Measurements from ENCODE around the gene CD276.

CD276 gene

DNA sequence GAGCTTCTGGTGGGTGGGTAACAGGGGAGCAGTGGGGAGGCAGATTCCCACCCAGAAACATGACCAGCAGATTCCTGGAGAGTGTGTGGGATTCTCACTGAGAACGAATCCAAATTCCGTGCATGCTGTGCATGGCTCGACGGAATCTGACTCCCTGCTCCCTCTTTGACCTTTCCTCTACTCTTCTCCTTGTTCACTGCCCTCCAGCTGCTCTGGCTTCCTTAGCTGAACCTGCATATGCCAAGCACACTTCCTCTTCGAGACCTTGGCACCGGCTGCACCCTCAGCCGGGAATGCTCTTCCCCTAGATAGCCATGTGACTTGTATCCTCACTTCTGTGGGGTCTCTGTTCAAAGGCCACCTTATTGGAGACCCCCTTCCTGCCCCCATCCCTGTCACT, 62.7 kb downstream of the CD276 start:
- H3K9me3 ChIP-seq: no peaks in the 10 kb centered on the region
- TF ChIP-seq, protein P1, sequence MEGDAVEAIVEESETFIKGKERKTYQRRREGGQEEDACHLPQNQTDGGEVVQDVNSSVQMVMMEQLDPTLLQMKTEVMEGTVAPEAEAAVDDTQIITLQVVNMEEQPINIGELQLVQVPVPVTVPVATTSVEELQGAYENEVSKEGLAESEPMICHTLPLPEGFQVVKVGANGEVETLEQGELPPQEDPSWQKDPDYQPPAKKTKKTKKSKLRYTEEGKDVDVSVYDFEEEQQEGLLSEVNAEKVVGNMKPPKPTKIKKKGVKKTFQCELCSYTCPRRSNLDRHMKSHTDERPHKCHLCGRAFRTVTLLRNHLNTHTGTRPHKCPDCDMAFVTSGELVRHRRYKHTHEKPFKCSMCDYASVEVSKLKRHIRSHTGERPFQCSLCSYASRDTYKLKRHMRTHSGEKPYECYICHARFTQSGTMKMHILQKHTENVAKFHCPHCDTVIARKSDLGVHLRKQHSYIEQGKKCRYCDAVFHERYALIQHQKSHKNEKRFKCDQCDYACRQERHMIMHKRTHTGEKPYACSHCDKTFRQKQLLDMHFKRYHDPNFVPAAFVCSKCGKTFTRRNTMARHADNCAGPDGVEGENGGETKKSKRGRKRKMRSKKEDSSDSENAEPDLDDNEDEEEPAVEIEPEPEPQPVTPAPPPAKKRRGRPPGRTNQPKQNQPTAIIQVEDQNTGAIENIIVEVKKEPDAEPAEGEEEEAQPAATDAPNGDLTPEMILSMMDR (IDR thresholded peaks at IDR 0.05; ENCODE audit: low read depth, low read length): no peak
- H3K36me3 ChIP-seq: no peaks in the 10 kb centered on the region
- peaks cover 13% of the 10 kb centered on the region for H3K27me3 ChIP-seq
- no peaks in the 10 kb centered on the region for H3K4me1 ChIP-seq
- DNase-seq: no peak
- H3K4me3 ChIP-seq (ENCODE audit: low read depth, low read length): no peak overlapping the region

DNA sequence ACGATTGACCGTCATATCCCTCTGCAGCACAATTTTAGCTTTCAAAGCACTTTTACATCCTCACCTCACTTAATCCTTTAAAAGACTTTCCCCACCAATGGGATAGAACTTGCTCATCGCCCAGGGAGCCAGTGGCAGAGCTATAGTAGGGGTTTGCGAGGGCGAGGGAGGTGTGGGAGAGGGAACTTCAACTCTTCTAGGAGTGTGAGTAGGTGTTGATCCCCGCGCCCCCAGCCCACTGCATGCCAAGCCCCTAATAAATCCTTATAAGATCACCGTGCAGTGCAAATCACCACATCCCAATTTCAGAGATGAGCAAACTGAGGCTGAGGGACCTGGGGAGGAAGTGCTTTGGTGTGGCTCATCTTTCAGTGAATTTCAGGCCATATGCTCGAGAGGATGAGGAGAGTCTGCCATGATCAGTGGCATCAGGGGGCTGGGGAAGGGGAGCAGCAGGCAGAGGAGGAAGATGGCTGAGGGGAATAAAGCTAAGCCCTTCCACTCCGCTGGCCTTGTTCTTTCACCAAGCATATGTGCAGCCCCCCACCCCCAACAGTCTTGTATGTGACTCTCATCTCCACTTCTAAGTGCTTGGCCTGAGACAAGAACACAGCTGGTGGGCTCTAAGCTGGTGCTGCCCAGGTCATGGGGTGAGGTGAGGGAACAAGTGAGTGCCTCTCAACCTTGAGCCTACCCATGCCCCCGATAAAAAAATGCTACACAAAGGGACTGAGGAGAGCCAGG, 63.8 kb downstream of the CD276 start:
- DNase-seq: no peak
- no peak overlapping the region for H3K4me3 ChIP-seq (ENCODE audit: low read depth, low read length)
- TF ChIP-seq, protein P1 (IDR thresholded peaks at IDR 0.05; ENCODE audit: low read depth, low read length): no peak
- no peaks in the 10 kb centered on the region for H3K9me3 ChIP-seq
- H3K36me3 ChIP-seq: no peaks in the 10 kb centered on the region
- peaks cover 22% of the 10 kb centered on the region for H3K27me3 ChIP-seq
- no peaks in the 10 kb centered on the region for H3K4me1 ChIP-seq

DNA sequence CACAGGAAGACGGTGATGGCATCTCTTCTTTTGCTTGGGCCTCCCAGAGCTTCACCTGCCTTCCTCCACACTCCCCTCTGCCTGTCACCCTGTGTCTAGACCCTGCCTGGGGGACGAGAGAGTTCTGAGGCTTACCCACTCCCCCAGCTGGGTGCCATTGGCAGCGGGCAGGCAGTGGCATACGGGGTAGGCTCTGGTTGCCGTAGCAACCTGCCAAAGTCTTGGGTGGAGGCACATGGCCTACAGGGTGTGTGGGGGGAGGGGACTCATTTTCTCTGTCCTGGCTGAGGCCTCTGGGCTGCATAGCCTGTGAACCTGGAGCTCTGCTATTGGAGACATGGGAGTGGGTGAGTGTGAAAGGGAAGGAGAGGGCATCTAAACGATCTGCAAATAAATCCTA, 64.5 kb downstream of the CD276 start:
- no peaks in the 10 kb centered on the region for H3K36me3 ChIP-seq
- no peaks in the 10 kb centered on the region for H3K9me3 ChIP-seq
- H3K27me3 ChIP-seq: peaks cover 28% of the 10 kb centered on the region
- no peaks in the 10 kb centered on the region for H3K4me1 ChIP-seq
- TF ChIP-seq, protein P1 (IDR thresholded peaks at IDR 0.05; ENCODE audit: low read depth, low read length): no peak
- no peak overlapping the region for H3K4me3 ChIP-seq (ENCODE audit: low read depth, low read length)
- no peak for DNase-seq

DNA sequence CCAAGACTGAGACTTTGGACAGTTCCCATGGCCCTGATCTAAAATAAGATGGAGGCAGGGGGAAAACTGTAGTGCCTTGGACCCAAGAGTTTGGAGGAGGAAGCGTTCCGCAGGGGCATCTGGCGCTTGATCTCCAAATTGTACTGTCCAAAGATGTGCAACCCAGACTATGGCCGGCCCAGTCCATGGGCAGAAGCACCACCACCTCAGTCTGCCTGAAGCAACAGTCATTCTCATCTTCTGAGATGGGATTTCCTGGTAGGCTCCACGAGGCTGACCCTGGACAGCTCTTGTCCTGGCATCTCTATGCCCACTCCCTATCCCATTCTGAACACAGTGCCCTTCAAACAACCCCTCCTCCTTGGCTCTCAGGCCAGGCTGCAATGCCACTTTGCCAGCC, 65.3 kb downstream of the CD276 start:
- Histone ChIP-seq H3K4me3 (ENCODE audit: low read depth, low read length) (no peak overlapping the region), H3K36me3 (no peaks in the 10 kb centered on the region), H3K27me3 (peaks cover 31% of the 10 kb centered on the region), H3K4me1 (no peaks in the 10 kb centered on the region), H3K9me3 (no peaks in the 10 kb centered on the region)
- TF ChIP-seq, protein P1 (IDR thresholded peaks at IDR 0.05; ENCODE audit: low read depth, low read length): no peak
- no peak for DNase-seq

DNA sequence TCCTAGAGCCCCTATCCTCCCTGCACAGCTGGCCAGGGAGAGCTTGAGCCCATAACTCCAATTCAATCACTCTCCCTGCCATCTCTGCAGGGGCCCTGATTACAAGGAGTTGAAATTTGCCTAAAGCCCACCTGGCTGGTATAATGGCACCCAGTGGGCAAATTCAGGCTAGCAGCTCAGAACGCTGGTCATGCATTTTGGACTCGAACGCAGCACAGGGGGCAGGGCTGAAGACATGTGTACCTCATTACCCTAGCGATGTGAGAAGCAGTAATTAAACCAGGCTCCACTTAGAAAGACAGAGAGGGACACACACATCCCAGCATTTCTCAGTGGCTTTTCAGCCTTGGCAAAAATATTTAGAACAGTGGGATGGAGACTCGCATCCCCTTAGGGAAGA, 65.8 kb downstream of the CD276 start:
- no peaks in the 10 kb centered on the region for H3K36me3 ChIP-seq
- H3K4me3 ChIP-seq (ENCODE audit: low read depth, low read length): no peak overlapping the region
- peaks cover 31% of the 10 kb centered on the region for H3K27me3 ChIP-seq
- no peaks in the 10 kb centered on the region for H3K4me1 ChIP-seq
- no peaks in the 10 kb centered on the region for H3K9me3 ChIP-seq
- no peak for DNase-seq
- TF ChIP-seq, protein P1 (IDR thresholded peaks at IDR 0.05; ENCODE audit: low read depth, low read length): no peak

DNA sequence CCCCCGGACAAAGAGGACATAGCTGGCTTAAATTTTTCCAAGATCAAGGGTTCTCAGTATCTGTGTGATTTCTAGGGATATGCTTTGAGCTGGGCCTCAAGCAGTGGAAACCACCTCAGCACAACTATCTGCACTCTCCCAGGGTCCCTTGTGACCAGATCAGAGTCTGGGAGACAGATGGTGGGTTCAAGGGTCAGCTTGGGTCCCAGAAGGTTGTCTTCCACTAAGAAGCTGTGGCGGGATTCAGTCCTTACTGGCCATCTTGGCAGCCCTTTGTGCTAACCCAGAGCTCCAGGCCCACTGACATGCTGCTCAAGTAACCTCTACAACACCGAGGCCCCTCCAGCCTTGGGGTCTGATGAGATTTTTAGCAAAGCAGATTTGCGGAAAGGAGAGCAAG, 66.3 kb downstream of the CD276 start:
- Histone ChIP-seq H3K36me3 (no peaks in the 10 kb centered on the region), H3K27me3 (peaks cover 31% of the 10 kb centered on the region), H3K4me1 (peaks cover 2% of the 10 kb centered on the region), H3K9me3 (no peaks in the 10 kb centered on the region), H3K4me3 (ENCODE audit: low read depth, low read length) (no peak overlapping the region)
- DNase-seq: no peak
- TF ChIP-seq, protein P1 (IDR thresholded peaks at IDR 0.05; ENCODE audit: low read depth, low read length): no peak
